ENCODE results near the gene CYB5R2.

The CYB5R2 gene

DNA sequence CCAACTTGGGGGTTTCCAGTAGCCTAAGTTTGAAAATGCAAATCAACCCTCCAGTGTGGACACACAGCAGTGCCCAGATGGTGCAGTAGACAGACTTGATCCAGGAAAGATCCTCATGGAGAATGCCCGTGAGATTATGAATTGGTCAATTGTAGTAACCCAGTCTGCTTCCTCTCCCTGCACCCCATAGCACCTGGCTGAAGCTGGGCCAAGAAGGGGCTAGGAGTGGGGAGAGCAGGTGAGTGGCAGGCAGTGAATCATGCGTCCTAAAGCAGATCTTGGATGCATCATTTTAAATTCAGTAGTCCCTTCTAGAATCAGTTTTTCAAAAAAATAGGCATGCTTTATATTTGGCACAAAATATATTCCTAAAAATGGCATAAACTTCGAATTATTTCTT is 52.2 kb downstream of the CYB5R2 start:
- TF ChIP-seq, protein P1, sequence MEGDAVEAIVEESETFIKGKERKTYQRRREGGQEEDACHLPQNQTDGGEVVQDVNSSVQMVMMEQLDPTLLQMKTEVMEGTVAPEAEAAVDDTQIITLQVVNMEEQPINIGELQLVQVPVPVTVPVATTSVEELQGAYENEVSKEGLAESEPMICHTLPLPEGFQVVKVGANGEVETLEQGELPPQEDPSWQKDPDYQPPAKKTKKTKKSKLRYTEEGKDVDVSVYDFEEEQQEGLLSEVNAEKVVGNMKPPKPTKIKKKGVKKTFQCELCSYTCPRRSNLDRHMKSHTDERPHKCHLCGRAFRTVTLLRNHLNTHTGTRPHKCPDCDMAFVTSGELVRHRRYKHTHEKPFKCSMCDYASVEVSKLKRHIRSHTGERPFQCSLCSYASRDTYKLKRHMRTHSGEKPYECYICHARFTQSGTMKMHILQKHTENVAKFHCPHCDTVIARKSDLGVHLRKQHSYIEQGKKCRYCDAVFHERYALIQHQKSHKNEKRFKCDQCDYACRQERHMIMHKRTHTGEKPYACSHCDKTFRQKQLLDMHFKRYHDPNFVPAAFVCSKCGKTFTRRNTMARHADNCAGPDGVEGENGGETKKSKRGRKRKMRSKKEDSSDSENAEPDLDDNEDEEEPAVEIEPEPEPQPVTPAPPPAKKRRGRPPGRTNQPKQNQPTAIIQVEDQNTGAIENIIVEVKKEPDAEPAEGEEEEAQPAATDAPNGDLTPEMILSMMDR (IDR thresholded peaks at IDR 0.05; ENCODE audit: low read length, missing control alignments): no peak
- no peak for DNase-seq (ENCODE audit: low read depth)
- H3K4me3 ChIP-seq (replicated peaks; ENCODE audit: low read depth, low read length): no peak overlapping the region

DNA sequence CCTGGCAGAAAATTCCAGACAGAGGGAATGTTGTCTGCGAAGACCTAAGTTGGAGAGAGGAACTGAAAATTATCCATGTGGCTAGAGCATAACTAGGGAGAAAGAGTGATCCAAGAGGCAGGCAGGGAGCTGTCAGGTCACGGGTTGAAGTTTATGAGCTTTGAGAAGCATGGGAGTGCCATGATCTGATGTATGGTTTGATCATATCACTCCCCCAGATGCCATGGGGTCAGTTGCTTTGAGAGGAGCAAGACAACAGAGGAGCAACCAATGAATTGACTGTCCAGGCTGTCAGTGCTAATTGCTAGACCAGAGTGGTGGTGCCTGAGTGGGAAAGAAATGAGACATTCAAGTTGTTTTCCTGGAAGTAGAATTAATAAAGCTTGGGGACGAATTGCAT is 54.0 kb downstream of the CYB5R2 start:
- TF ChIP-seq, protein P1 (IDR thresholded peaks at IDR 0.05; ENCODE audit: low read length, missing control alignments): no peak
- DNase-seq (ENCODE audit: low read depth): no peak
- no peak overlapping the region for H3K4me3 ChIP-seq (replicated peaks; ENCODE audit: low read depth, low read length)

DNA sequence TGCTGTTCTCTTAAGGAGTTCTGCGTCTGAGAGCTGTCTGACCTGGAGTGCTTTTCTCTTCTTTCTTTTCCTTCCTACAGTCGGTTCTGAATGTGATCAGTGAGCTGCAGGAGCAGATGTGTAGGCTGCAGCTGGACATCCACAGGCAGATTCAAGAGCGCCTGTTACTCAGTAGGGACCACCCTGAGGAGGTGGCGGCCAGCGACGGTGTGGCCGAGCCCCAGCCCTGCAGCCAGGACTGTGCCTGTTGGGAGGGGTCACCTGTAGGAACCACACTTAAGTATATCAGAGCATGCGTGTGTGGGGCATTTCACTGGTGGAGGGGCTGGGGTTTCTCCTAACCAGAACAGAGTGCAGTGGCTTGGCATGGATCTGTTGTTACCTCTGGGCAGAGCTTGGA is 56.3 kb downstream of the CYB5R2 start:
- DNase-seq (ENCODE audit: low read depth): no peak
- no peak overlapping the region for H3K4me3 ChIP-seq (replicated peaks; ENCODE audit: low read depth, low read length)
- TF ChIP-seq, protein P1 (IDR thresholded peaks at IDR 0.05; ENCODE audit: low read length, missing control alignments): no peak
